Endothelial cell of umbilical vein (primary cell): ENCODE measurements around the gene LANCL3. TPM values are rescaled to one million over a fixed set of nuclear protein-coding genes. Genes with fewer than 3 reads are reported as not detected.

Source experiments
- BruUV-seq: library from RNA; stranded (reverse); fragments of 400-500 nt; replicated peaks from 2 replicates; lab custom pipeline; 2021; lab: Mats Ljungman, UMichigan
- CTCF ChIA-PET: fragments of 300-600, 350-600 bp; sonication (Branson Sonifier 250); formaldehyde crosslinking; loops from one replicate; lab custom pipeline; 2021; ENCODE audit warnings: antibody characterized with exemption, inconsistent platforms; lab: Charles Lee
- POLR2A ChIA-PET: fragments of 300-600, 350-600 bp; sonication (Branson Sonifier 250); formaldehyde crosslinking; loops from one replicate; lab custom pipeline; 2021; ENCODE audit warnings: antibody characterized with exemption, inconsistent platforms; lab: Charles Lee
- DNase-seq: peaks from one replicate; pipeline ENCODE4 v3.0.0-alpha.2; 2011; ENCODE audit warnings: low read depth, low spot score
- FAIRE-seq: peaks from 2 replicates; lab custom pipeline; 2011; peaks lifted over from hg19 to GRCh38; lab: Jason Lieb, UNC
- H2AFZ ChIP-seq: 2 replicates; pipeline ENCODE4 v1.6.0; 2012; ENCODE audit warnings: low read depth, low read length, control low read depth, inconsistent platforms
- H3K27ac ChIP-seq: 2 replicates; pipeline ENCODE4 v1.5.1; 2011; ENCODE audit warnings: low read depth, mild to moderate bottlenecking, control low read depth, low read length, moderate library complexity; ENCODE audit not compliant: insufficient read depth
- H3K27me3 ChIP-seq, 2 experiments: 2 replicates each; pipeline versions ENCODE4 v1.6.0 to v1.6.1; 2011; ENCODE audit warnings: low read length in 2 of 2, mixed read lengths in 1 of 2; ENCODE audit not compliant: control insufficient read depth in 2 of 2, insufficient read depth in 2 of 2
- H3K36me3 ChIP-seq, 2 experiments: 2 replicates in 1 of 2; 3 replicates in 1 of 2; pipeline ENCODE4 v1.5.1; 2011; ENCODE audit warnings: low read length in 2 of 2, mild to moderate bottlenecking in 1 of 2, moderate library complexity in 1 of 2; ENCODE audit not compliant: control insufficient read depth in 2 of 2, insufficient read depth in 2 of 2; ENCODE audit errors: extremely low read depth in 1 of 2
- H3K4me1 ChIP-seq: 3 replicates; pipeline ENCODE4 v1.5.1; 2011; ENCODE audit warnings: mild to moderate bottlenecking, low read length; ENCODE audit not compliant: control insufficient read depth, insufficient read depth; ENCODE audit errors: extremely low read depth
- H3K4me2 ChIP-seq: 2 replicates; pipeline ENCODE4 v1.6.1; 2011; ENCODE audit warnings: low read length, control low read depth, mixed read lengths; ENCODE audit not compliant: insufficient read depth
- H3K4me3 ChIP-seq, 3 experiments: fragments of 200-600 bp in 1 of 3; sonication (generic), shearing (Covaris generic) in 1 of 3; replicated peaks in 1 of 3; 2 replicates each; pipeline ENCODE4 v1.5.1; 2011 to 2016; ENCODE audit warnings: control low read depth in 3 of 3, low read length in 3 of 3, mild to moderate bottlenecking in 2 of 3, inconsistent platforms in 1 of 3, low read depth in 1 of 3, moderate library complexity in 1 of 3; ENCODE audit not compliant: insufficient read depth in 1 of 3
- H3K79me2 ChIP-seq: 2 replicates; pipeline ENCODE4 v1.6.0; 2012; ENCODE audit warnings: low read length, inconsistent platforms; ENCODE audit not compliant: control insufficient read depth, insufficient read depth
- H3K9ac ChIP-seq: replicated peaks from 2 replicates; pipeline ENCODE3; 2011; ENCODE audit warnings: low read length, control low read depth; ENCODE audit not compliant: insufficient read depth; ENCODE audit errors: extremely low read depth
- H3K9me1 ChIP-seq: replicated peaks from 3 replicates; pipeline ENCODE4 v1.6.0; 2011; ENCODE audit warnings: mild to moderate bottlenecking, low read length; ENCODE audit not compliant: control insufficient read depth, insufficient read depth; ENCODE audit errors: extremely low read depth
- H3K9me3 ChIP-seq: replicated peaks from 2 replicates; pipeline ENCODE4 v1.5.1; 2012; ENCODE audit warnings: low read length, inconsistent platforms; ENCODE audit not compliant: control insufficient read depth, insufficient read depth
- H4K20me1 ChIP-seq: replicated peaks from 2 replicates; pipeline ENCODE3; 2011; ENCODE audit warnings: mild to moderate bottlenecking, low read length; ENCODE audit not compliant: control insufficient read depth, insufficient read depth; ENCODE audit errors: extremely low read depth
- EZH2 ChIP-seq: IDR thresholded peaks from 2 replicates; pipeline ENCODE4 v1.6.1; 2012; ENCODE audit warnings: borderline replicate concordance, low read depth, mild to moderate bottlenecking, moderate library complexity, low read length, inconsistent platforms; ENCODE audit not compliant: severe bottlenecking
- FOS ChIP-seq: IDR thresholded peaks from 2 replicates; pipeline ENCODE4 v1.6.1; 2011; ENCODE audit warnings: mild to moderate bottlenecking, low read length, moderate library complexity, borderline replicate concordance; ENCODE audit not compliant: insufficient read depth
- GATA2 ChIP-seq: IDR thresholded peaks from 2 replicates; pipeline ENCODE4 v1.7.0; 2011; ENCODE audit warnings: low read depth, mild to moderate bottlenecking, moderate library complexity, mixed read lengths, low read length; ENCODE audit not compliant: insufficient read length, insufficient read depth
- JUN ChIP-seq: IDR thresholded peaks from 2 replicates; pipeline ENCODE4 v1.6.1; 2011; ENCODE audit warnings: borderline replicate concordance, low read depth; ENCODE audit not compliant: insufficient read length, insufficient read depth
- MYC ChIP-seq: IDR thresholded peaks from one replicate; pipeline ENCODE4 v1.6.1; 2011; ENCODE audit warnings: mild to moderate bottlenecking, low read depth, low read length
- POLR2A ChIP-seq: IDR thresholded peaks from 2 replicates; pipeline ENCODE4 v1.6.1; 2012; ENCODE audit warnings: low read depth, mild to moderate bottlenecking, control low read depth, low read length
- POLR2AphosphoS5 ChIP-seq: IDR thresholded peaks from 2 replicates; pipeline ENCODE4 v1.6.1; 2012; ENCODE audit warnings: low read depth, mild to moderate bottlenecking, control low read depth, low read length, moderate library complexity; ENCODE audit not compliant: insufficient read depth
- dilution Hi-C: fragments of 300-500 bp; cut with MboI; formaldehyde crosslinking; loops from one replicate; pipeline ENCODE4 v1.15.0; 2019; ENCODE audit warnings: low sequenced_read_pairs; ENCODE audit not compliant: extremely low pct_ligation_motif_present
- intact Hi-C: fragments of 100-400 bp; cut with micrococcal nuclease; formaldehyde crosslinking; loops from one replicate; pipeline ENCODE4 v1.10.0; 2022
- polyA plus RNA-seq, 4 experiments: library from polyadenylated mRNA; depleted of rRNA in 3 of 4; stranded (reverse) in 3 of 4; unstranded in 1 of 4; fragments of >200 nt; gene quantifications; 2 replicates each; pipeline versions ENCODE4 v1.2.1 to v1.2.3, GENCODE V29; 2011 to 2012; ENCODE audit warnings: missing spikeins in 1 of 4
- total RNA-seq: library from RNA; stranded (reverse); gene quantifications from 2 replicates; pipeline ENCODE4 v1.2.3, GENCODE V29; 2021
- TF ChIP-seq, protein P1 (sequence below): IDR thresholded peaks from 2 replicates; pipeline ENCODE4 v1.6.1; 2011; ENCODE audit not compliant: insufficient read depth, insufficient read length

Gene LANCL3
- total and polyA plus RNA-seq, 2 donors (not counting 3 experiments of a cell fraction or from before 2014, with no cell fraction given): 0.12 to 1.5 TPM

DNA sequence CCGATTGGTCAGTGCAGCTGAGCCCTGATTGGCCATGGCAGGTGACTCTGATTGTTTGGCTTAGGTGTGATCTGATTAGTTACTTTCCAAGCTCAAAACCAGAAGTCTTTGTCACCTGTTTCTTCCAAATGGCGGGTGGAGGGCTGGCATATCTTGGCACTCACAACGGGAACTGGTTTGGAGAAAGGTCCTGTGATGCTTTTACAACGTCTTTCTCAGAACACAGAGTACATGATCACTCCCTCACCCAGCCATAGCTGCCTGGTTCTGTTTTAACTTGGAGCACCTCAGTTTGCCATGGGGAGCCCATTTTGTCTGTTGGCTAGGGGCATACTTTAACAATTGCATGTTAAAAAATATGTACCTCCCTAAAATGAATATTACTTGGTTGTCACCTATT lies 101.1 kb downstream of the LANCL3 start:
- TF ChIP-seq EZH2: no peak
- no peak for TF ChIP-seq FOS
- TF ChIP-seq, protein P1, sequence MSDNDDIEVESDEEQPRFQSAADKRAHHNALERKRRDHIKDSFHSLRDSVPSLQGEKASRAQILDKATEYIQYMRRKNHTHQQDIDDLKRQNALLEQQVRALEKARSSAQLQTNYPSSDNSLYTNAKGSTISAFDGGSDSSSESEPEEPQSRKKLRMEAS: no peak
- TF ChIP-seq GATA2: no peak
- no peak for TF ChIP-seq JUN
- no peak for TF ChIP-seq MYC
- no peak for TF ChIP-seq POLR2A
- TF ChIP-seq POLR2AphosphoS5: no peak
- CTCF ChIA-PET: no interaction called here
- no peaks in the 10 kb centered on the region for H3K9me3 ChIP-seq
- H3K4me3 ChIP-seq: no peak overlapping the region
- POLR2A ChIA-PET: no interaction called here
- DNase-seq: no peak
- intact Hi-C loops (no loop called here), dilution Hi-C loops (no loop called here)
- no peaks in the 10 kb centered on the region for H4K20me1 ChIP-seq
- no peaks in the 10 kb centered on the region for H3K4me1 ChIP-seq
- no peak overlapping the region for H3K9ac ChIP-seq
- H3K36me3 ChIP-seq: no peaks in the 10 kb centered on the region
- H3K27me3 ChIP-seq: no peaks in the 10 kb centered on the region
- FAIRE-seq: no peak
- H3K79me2 ChIP-seq: no peaks in the 10 kb centered on the region
- H3K4me2 ChIP-seq: no peak overlapping the region
- no peaks in the 10 kb centered on the region for H3K9me1 ChIP-seq
- H3K27ac ChIP-seq: no peak overlapping the region
- no TSS peak for BruUV-seq
- no peak overlapping the region for H2AFZ ChIP-seq

- Histone ChIP-seq H3K9me3 (no peaks in the 10 kb centered on the region), H3K4me2 (no peak overlapping the region), H3K9me1 (no peaks in the 10 kb centered on the region), H3K79me2 (no peaks in the 10 kb centered on the region), H3K9ac (no peak overlapping the region), H3K4me3 (no peak overlapping the region), H3K36me3 (no peaks in the 10 kb centered on the region), H2AFZ (no peak overlapping the region), H3K27ac (no peak overlapping the region), H3K27me3 (no peaks in the 10 kb centered on the region), H3K4me1 (no peaks in the 10 kb centered on the region), H4K20me1 (no peaks in the 10 kb centered on the region)
- POLR2A ChIA-PET: no interaction called here
- CTCF ChIA-PET: no interaction called here
- intact Hi-C loops (no loop called here), dilution Hi-C loops (no loop called here)
- no TSS peak for BruUV-seq
- DNase-seq: no peak
- TF ChIP-seq, protein P1: no peak
- no peak for FAIRE-seq
Observed at GRCh38 chrX:37676811-37677210, 105.3 kb downstream of the LANCL3 start.
